ENCODE data around the gene FHOD3.

GRCh38 chr18:36757081-36757480, 459.6 kb downstream of the FHOD3 start:
- TF ChIP-seq CTCF (IDR thresholded peaks at IDR 0.05): peak; percentile 48 to 68 (median 60)
- no peak for TF ChIP-seq POLR2A (IDR thresholded peaks at IDR 0.05)

All from uterus (tissue), 2 donors.